ENCODE results near the gene PHKA2. TPM values are rescaled to one million over a fixed set of nuclear protein-coding genes. Genes with fewer than 3 reads are reported as not detected.
A peak's percentile ranks its signal among the peaks of the same experiment; 100 is the strongest.

The PHKA2 gene
- total RNA-seq, 1 donor from 2014 or later: 8.8 TPM

DNA sequence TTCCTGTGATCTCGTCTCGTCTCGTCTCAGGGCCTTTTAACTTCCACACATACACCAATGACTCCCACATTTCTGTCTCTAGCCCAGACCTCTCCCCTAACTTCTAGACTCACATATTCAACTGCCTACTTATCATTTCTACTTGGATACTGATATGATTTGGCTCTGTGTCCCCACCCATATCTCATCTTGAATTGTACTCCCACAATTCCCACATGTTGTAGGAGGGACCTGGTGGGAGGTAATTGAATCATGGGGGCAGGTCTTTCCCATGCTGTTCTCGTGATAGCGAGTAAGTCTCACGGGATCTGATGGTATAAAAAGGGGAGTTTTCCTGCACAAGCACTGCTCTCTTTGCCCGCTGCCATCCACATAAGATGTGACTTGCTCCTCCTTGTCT lies 8.9 kb downstream of the PHKA2 start:
- no peak for ATAC-seq

DNA sequence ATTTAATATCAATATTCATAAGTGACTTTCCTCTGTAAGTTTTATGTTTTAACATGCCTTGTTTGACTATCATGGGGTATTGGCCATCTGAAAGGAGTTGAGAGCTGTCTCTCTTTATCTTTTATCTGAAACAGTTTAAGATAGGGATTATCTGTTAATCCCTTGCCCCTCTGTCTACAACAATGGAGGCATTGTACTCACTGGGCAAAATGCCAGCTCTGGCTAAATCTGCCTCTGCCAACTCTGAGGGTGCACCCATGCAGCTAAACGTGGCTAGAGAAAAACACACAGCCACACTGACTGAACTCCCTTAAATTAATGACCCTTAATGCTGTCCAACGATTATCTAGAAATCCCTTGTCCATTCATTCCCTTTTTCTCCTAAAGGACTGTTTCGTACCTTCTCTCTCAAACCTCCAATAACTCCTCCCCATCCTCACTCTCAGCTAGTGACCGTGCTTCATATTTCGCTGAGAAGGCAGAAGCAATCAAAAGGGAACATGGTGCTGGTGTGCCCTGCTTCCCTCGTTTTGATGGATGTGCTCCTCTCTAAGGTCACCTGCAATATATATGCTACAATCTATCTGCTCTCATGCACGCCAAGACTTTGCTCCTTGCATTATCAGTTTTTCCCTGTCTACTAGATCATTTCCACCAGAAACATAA lies 10.3 kb downstream of the PHKA2 start:
- ATAC-seq: no peak

DNA sequence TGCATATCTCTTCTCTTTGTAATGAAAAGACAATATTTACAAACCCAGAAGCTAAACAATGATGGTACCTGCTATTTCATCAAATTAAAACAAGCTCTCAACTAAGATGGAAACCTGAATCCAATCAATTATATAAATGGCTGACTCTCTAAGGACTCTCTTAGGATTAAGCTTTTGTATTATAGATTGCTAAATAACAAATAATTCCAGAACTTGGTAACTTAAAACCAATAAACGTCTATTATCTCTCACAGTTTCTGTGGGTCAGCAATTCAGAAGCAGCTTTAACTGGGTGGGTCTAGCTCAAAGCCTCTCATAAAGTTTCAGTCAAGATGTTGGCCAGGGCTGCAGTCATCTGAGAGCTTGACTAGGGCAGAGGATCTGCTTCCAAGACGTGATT lies 12.4 kb downstream of the PHKA2 start:
- no peak for ATAC-seq

GRCh38 chrX:18970465-18970864 lies 13.4 kb downstream of the PHKA2 start:
- ATAC-seq: no peak

DNA sequence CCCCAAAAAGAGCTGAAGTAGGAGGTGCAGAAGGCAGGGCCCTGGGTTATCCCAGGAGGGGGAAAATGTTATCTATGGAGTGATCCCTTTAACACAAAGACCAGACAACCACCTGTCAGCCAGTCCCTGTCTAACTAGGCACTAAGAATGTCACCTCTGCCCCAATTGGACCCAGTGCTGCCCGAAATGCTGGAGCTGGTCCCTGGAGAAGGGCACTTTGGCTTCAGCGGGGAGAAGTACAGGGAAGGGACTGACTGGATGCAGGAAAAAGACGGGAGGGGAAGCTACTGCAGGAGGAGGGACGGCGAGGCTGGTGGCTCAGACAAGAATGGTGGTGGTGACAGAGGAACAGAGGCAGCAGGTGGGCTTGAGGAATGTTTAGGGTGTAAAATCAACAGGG lies 17.3 kb downstream of the PHKA2 start:
- ATAC-seq: no peak

GRCh38 chrX:18964901-18965300 lies 19.0 kb downstream of the PHKA2 start:
- no peak for ATAC-seq

DNA sequence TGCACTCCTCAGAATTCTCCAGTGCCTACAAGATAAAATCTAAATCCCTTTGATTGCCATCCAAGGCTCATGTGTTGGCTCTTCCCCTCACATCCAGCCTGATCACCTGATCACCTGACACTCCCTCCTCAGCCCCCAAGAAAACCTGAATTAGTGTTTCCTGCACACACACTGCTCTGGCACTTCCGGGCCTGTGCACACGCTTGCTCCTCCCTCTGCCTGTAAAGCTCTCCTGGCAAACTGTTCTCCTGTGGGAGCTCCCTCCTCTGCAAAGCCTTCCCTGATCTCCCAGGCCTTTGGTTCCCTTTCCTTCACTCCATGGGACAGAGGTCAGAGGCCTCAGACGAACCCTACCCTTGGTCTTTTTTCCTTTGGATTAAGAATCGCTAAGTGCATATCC lies 19.9 kb downstream of the PHKA2 start:
- ATAC-seq: peak; percentile 43

GRCh38 chrX:18962329-18962728 lies 21.6 kb downstream of the PHKA2 start:
- no peak for ATAC-seq

DNA sequence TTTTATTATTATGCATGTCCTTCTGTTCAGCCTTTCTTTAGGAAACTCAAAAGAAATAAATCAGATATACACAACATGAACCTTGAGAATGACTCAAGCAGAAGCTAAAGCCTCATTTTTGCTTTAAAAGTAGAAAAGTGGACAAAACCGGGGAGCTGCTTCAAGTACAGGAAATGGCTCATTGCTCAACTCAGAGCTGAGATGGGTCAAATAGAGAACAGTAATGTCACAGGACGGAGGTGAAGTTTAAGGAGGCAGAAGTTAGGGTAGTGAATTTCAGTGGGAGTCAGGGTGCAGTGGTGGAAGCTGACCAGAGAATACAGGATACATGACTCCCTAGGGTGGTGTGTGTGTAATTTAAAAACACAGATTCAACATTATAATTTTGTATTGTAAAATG lies 22.2 kb downstream of the PHKA2 start:
- no peak for ATAC-seq

- ATAC-seq: no peak
These were observed 27.4 kb downstream of the PHKA2 start for GRCh38 chrX:18956303-18957032.

- ATAC-seq: no peak
These were observed 28.2 kb downstream of the PHKA2 start for GRCh38 chrX:18955676-18956075.

- ATAC-seq: no peak
These were observed 32.9 kb downstream of the PHKA2 start for GRCh38 chrX:18951032-18951431.

GRCh38 chrX:18949944-18950301 lies 34.0 kb downstream of the PHKA2 start:
- no peak for ATAC-seq

DNA sequence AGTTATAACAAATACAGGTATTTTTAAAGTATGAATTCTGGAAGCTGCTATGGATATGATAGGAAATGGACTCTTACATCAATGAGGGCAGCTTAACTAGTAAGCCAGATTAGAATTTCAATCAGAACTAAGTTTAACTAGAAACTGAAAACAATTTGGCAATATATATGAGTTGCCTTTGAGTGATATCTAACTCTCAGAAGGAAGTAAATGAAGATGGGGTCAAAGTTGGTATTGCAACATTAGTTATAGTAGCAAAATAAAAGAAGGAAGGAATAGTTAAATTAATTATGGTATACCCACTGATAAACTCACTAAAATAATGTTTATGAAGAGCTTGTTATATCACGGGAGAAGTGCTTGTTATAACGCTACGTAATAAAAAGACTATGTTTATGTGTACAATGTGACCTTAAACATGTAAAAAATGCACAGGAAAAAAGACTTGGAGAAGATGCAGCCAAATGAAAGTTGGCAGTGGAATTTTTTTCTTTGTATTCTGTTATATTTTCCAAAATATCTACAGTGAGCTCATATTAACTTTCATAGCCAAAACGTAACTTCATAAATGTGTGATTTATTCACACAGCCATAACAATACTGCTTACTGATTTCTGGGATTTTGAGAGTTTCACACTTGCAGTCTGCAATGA lies 34.5 kb downstream of the PHKA2 start:
- no peak for ATAC-seq

DNA sequence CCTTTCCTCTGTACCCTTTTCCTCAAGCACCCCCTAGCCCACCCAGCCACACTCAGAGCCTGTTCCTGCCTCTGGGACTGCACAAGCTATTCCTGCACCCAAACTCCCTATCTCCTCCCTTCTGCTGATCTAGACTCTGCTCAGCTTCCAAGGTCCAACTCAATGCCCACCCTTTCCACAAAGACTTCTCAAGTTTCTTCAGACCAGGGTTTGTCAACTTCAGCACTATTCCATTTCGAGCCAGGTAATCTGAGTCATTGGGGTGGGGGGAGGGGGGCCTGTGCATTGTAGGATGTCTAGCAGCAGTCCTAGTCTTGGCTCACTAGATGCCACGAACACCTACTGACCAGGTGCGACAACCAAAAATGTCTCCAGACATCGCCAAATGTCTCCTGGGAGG lies 37.3 kb downstream of the PHKA2 start:
- ATAC-seq: no peak

DNA sequence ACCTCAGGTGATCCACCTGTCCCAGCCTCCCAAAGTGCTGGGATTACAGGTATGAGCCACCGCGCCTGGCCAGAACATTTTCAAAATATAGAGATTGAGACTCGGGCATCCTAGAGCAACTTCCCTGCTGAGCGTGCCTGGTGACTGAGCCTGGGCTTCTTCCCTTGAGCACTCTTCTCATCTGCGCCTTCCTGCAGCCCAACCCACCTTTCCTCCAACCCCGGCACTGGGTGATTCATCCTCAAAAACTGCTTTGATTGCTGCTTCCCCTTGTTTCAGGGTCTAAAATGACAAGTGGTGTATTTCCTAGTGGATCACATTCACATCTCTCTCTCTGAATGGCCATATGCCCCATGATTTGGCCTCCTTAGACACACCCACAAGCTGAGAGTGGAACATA lies 37.8 kb downstream of the PHKA2 start:
- no peak for ATAC-seq

DNA sequence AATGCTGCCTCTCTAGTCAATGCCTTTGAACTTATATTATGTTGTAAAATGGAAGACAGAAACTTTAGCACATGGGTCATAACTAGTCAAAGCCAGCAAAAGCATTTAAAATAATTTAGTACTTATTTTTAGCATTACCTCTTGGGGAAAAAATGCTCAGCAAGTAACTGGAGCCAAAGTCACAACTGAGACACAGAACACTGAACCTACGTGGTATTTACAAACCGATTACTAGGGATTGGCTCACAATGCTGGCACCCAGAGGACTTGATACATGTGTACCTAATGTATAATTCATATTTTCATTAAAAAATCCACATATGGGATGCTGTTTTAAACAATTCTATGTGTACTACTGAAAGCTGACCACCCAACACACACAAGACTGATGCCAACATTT lies 38.4 kb downstream of the PHKA2 start:
- ATAC-seq: no peak

DNA sequence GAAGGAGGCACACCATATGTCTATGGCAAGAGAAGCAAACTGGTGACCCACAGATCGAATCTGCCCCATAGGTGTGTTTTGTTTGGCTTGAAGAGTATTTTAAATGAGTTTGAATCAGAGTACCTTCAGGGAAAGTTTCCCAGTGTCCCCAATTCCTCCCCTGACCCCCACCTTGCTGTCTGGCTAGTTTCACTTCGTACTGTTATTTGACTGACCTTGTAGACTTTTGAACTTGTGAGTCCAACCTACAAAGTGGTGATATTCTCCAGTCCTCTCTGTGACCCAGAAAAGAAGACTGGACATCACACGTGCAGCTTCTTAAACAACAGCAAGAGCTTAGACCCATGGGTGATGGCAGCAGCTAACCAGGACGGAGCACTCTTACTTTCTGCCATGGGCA lies 39.4 kb downstream of the PHKA2 start:
- no peak for ATAC-seq

GRCh38 chrX:18941896-18942295 lies 42.0 kb downstream of the PHKA2 start:
- no peak for ATAC-seq

GRCh38 chrX:18938710-18939109 lies 45.2 kb downstream of the PHKA2 start:
- peak; percentile 31 for ATAC-seq

GRCh38 chrX:18937173-18937572 lies 46.7 kb downstream of the PHKA2 start:
- no peak for ATAC-seq

DNA sequence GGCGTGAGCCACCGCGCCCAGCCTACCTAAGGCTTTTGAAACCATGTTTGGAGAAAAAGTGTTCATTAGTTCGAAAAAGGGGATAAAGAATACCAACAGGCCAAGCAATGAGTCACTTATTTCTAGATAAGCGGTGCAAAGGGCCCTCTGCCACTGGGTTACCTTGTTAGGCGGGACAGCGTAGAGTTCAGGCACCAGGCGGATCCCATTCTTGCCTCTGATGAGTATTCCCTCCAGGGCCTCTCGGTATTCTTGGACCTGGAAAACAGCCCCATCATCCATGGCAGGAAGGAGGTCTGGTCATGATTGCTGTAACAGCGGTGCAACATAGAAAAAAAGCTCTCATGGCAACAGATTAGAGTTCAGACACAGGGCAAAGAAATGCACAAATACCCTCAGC lies 48.0 kb downstream of the PHKA2 start:
- ATAC-seq: no peak

DNA sequence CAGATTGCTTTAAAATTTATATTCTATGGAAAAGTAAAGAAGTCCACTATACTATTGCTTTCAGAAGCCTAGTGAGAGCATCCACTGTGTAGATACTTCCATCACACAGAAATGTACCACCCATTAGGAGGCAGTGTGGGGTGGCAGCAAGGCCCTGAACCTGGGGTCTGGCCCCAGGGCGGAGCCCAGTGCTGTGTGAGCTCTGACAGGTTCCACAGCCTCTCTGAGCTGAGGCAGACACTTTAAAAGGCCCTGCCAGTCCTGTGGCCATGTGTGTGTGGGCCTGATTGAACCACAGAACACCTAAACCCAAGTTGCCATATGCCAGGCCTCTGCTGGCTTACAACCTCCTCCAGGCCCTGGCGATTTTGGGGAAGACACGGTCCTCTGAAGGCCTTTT lies 49.2 kb downstream of the PHKA2 start:
- ATAC-seq: no peak

- ATAC-seq: no peak
These were observed 50.3 kb downstream of the PHKA2 start for GRCh38 chrX:18933617-18934016.
